Stomach (tissue), 9 donors: Measurements from ENCODE around the gene MEGF6. TPM values are rescaled to one million over a fixed set of nuclear protein-coding genes. Genes with fewer than 3 reads are reported as not detected.

Source experiments
- DNase-seq, 2 donors: peaks; one replicate each; pipeline versions ENCODE4 v3.0.0 to v3.0.0-alpha.2; 2013 to 2019
- H3K27ac ChIP-seq, 5 donors: fragments of 200-600 bp in 4 of 5; sonication (generic) in 4 of 5; one replicate each; pipeline ENCODE4 v1.5.1; 2013 to 2019; ENCODE audit warnings: mild to moderate bottlenecking in 1 of 5, moderate library complexity in 1 of 5
- H3K27me3 ChIP-seq, 3 donors: fragments of 200-600 bp; sonication (generic); one replicate each; pipeline ENCODE4 v1.5.1; 2017 to 2019; ENCODE audit warnings: mixed run types in 1 of 3
- H3K36me3 ChIP-seq, 4 donors: fragments of 200-600 bp; sonication (generic); 1 replicate in 3 of 4; 2 replicates in 1 of 4; pipeline ENCODE4 v1.5.1; 2016 to 2019
- H3K4me1 ChIP-seq, 4 donors: fragments of 200-600 bp; sonication (generic); one replicate each; pipeline ENCODE4 v1.5.1; 2016 to 2019
- H3K4me3 ChIP-seq, 4 donors: fragments of 200-600 bp; sonication (generic) in 3 of 4; one replicate each; pipeline ENCODE4 v1.5.1; 2016 to 2019; ENCODE audit warnings: mild to moderate bottlenecking in 1 of 4
- H3K9me3 ChIP-seq, 4 donors: fragments of 200-600 bp; sonication (generic); one replicate each; pipeline ENCODE4 v1.5.1; 2016 to 2019
- CTCF ChIP-seq, 7 experiments: fragments of 450-650 bp in 4 of 7; fragments of 200-600 bp in 3 of 7; sonication (generic) in 3 of 7; IDR thresholded peaks; one replicate each; pipeline ENCODE4 v1.5.1; 2016 to 2019; ENCODE audit warnings: antibody characterized with exemption in 7 of 7, control low read depth in 2 of 7, mild to moderate bottlenecking in 1 of 7
- EP300 ChIP-seq: sonication (generic); formaldehyde crosslinking; IDR thresholded peaks from one replicate; pipeline ENCODE4 v1.6.1; 2017; ENCODE audit warnings: antibody characterized with exemption
- POLR2A ChIP-seq, 4 donors: fragments of 450-650 bp; IDR thresholded peaks; one replicate each; pipeline ENCODE4 v1.6.1; 2016; ENCODE audit warnings: antibody characterized with exemption in 4 of 4, control low read depth in 2 of 4, mild to moderate bottlenecking in 1 of 4, moderate library complexity in 1 of 4
- POLR2AphosphoS5 ChIP-seq, 3 donors: sonication (generic); formaldehyde crosslinking; IDR thresholded peaks; one replicate each; pipeline ENCODE4 v1.6.1; 2016; ENCODE audit warnings: antibody characterized with exemption in 3 of 3
- WGBS, 5 donors: extraction: QIAGEN DNeasy Blood & Tissue Kit in 3 of 5; methylation state at CpG; one replicate each; pipeline versions ENCODE4 v1.1.5 to v1.1.7; 2013 to 2018; 5-methylcytosine and 5-hydroxymethylcytosine counted together
- intact Hi-C: fragments of 100-400 bp; cut with DNase I; formaldehyde crosslinking; loops from one replicate; pipeline ENCODE4 v1.15.1; 2023; ENCODE audit warnings: low total_unique reads
- polyA plus RNA-seq, 3 donors: library from polyadenylated mRNA; stranded (reverse); fragments of 200-250 nt; gene quantifications; one replicate each; pipeline ENCODE4 v1.2.3, GENCODE V29; 2013
- total RNA-seq, 5 donors: library from RNA; depleted of rRNA; stranded (reverse); fragments of >200 nt; gene quantifications; one replicate each; pipeline versions ENCODE4 v1.1.0 to v1.2.3, GENCODE V29; 2014 to 2016
- donor health status: healthy with polysubstance abuse.
- donor health status: Bipolar disorder and iron deficiency.
- donor health status: healthy.

MEGF6 gene
- total and polyA plus RNA-seq, 8 donors: 2.6 to 57.2 (median 26.7) TPM

GRCh38 chr1:3525551-3526482 lies 85.5 kb downstream of the MEGF6 start:
- no peak overlapping the region for H3K27ac ChIP-seq
- no peak for DNase-seq
- H3K36me3 ChIP-seq: no peaks in the 10 kb centered on the region
- H3K4me1 ChIP-seq: peaks cover 21 to 31% (median 21%) of the 10 kb centered on the region in 4 donors
- no peaks in the 10 kb centered on the region for H3K9me3 ChIP-seq
- 77 to 89% (median 81%) methylated on average over 12 to 24 of the region's 24 CpGs for WGBS, 5 donors
- H3K27me3 ChIP-seq: peaks cover 0 to 9% (median 0%) of the 10 kb centered on the region in 3 donors
- intact Hi-C loops: no loop called here
- H3K4me3 ChIP-seq: no peak overlapping the region
- TF ChIP-seq EP300 (no peak), CTCF (IDR thresholded peaks at IDR 0.05) (no peak), POLR2A (IDR thresholded peaks at IDR 0.05) (no peak), POLR2AphosphoS5 (IDR thresholded peaks at IDR 0.05) (no peak)

- intact Hi-C loops: no loop called here
- WGBS, 5 donors: 85 to 93% (median 89%) methylated on average over 20 of the region's 20 CpGs
Observed at GRCh38 chr1:3524556-3525203, 86.6 kb downstream of the MEGF6 start.

GRCh38 chr1:3523980-3524379 lies 87.3 kb downstream of the MEGF6 start:
- Histone ChIP-seq H3K4me3 (no peak overlapping the region), H3K36me3 (no peaks in the 10 kb centered on the region), H3K4me1 (peaks cover 2 to 12% (median 3%) of the 10 kb centered on the region in 4 donors), H3K27me3 (no peaks in the 10 kb centered on the region), H3K27ac (no peak overlapping the region), H3K9me3 (no peaks in the 10 kb centered on the region)
- TF ChIP-seq POLR2AphosphoS5 (IDR thresholded peaks at IDR 0.05) (no peak), CTCF (IDR thresholded peaks at IDR 0.05) (no peak), POLR2A (IDR thresholded peaks at IDR 0.05) (no peak), EP300 (no peak)
- 94 to 97% (median 95%) methylated on average over 9 to 13 of the region's 13 CpGs for WGBS, 5 donors
- intact Hi-C loops: no loop called here
- DNase-seq: no peak

More at GRCh38 chr1:3524556-3525203, 86.6 kb downstream of the MEGF6 start:
- TF ChIP-seq POLR2A (IDR thresholded peaks at IDR 0.05) (no peak), POLR2AphosphoS5 (IDR thresholded peaks at IDR 0.05) (no peak), EP300 (no peak), CTCF (IDR thresholded peaks at IDR 0.05) (no peak)
- H3K27me3 ChIP-seq: no peaks in the 10 kb centered on the region
- no peaks in the 10 kb centered on the region for H3K9me3 ChIP-seq
- H3K4me1 ChIP-seq: peaks cover 9 to 19% (median 10%) of the 10 kb centered on the region in 4 donors
- H3K36me3 ChIP-seq: no peaks in the 10 kb centered on the region
- H3K27ac ChIP-seq: no peak overlapping the region
- DNase-seq: no peak
- H3K4me3 ChIP-seq: no peak overlapping the region

GRCh38 chr1:3522564-3523265 lies 88.6 kb downstream of the MEGF6 start:
- no peak for DNase-seq
- Histone ChIP-seq H3K9me3 (no peaks in the 10 kb centered on the region), H3K4me1 (peaks cover 0 to 3% (median 0%) of the 10 kb centered on the region in 4 donors), H3K27me3 (no peaks in the 10 kb centered on the region), H3K27ac (no peak overlapping the region), H3K36me3 (no peaks in the 10 kb centered on the region), H3K4me3 (no peak overlapping the region)
- WGBS, 5 donors: 82 to 93% (median 84%) methylated on average over 8 to 19 of the region's 19 CpGs
- TF ChIP-seq POLR2A (IDR thresholded peaks at IDR 0.05) (no peak), CTCF (IDR thresholded peaks at IDR 0.05) (no peak), POLR2AphosphoS5 (IDR thresholded peaks at IDR 0.05) (no peak), EP300 (no peak)
- intact Hi-C loops: no loop called here
